K562 (cell line): ENCODE measurements around the gene CDCA4. TPM values are rescaled to one million over a fixed set of nuclear protein-coding genes. Genes with fewer than 3 reads are reported as not detected.

Experiments
- ATAC-seq: fragments of 200-7000 bp; cut with Tn5 transposase; 3 replicates; pipeline ENCODE4 v1.9.1; 2020; ENCODE audit warnings: moderate library complexity
- BruUV-seq: library from RNA; stranded (reverse); fragments of 400-500 nt; replicated peaks from 2 replicates; lab custom pipeline; 2021; lab: Mats Ljungman, UMichigan
- CTCF ChIA-PET: fragments of 300-600 bp; formaldehyde crosslinking; extraction: SDS; loops from one replicate; lab custom pipeline; 2021; ENCODE audit warnings: low intra/inter-chr PET ratio; lab: Yijun Ruan, JAX
- POLR2A ChIA-PET: fragments of 300-600, 350-650 bp; sonication (Branson Sonifier 250); formaldehyde crosslinking; extraction: SDS; loops from one replicate; lab custom pipeline; 2021; ENCODE audit warnings: antibody characterized with exemption, inconsistent platforms; lab: Yijun Ruan, JAX
- DNase-seq, 4 experiments: peaks; one replicate each; pipeline versions ENCODE4 v3.0.0 to v3.0.0-alpha.2; 2011 to 2018; ENCODE audit warnings: low spot score in 3 of 4, mixed read lengths in 3 of 4; ENCODE audit errors: extremely low read depth in 1 of 4
- FAIRE-seq: peaks from 2 replicates; lab custom pipeline; 2011; peaks lifted over from hg19 to GRCh38; lab: Jason Lieb, UNC
- H2AFZ ChIP-seq: 2 replicates; pipeline ENCODE4 v1.6.0; 2011; ENCODE audit warnings: low read depth, low read length, control low read depth, inconsistent platforms
- H3K27ac ChIP-seq: fragments of 200-600 bp; 3 replicates; pipeline ENCODE4 v1.8.0; 2011; ENCODE audit warnings: low read depth, mild to moderate bottlenecking, control low read depth, inconsistent platforms, low read length, moderate library complexity, mixed read lengths; ENCODE audit errors: extremely low read depth
- H3K27me3 ChIP-seq, 2 experiments: fragments of 300-600 bp in 1 of 2; 2 replicates in 1 of 2; 3 replicates in 1 of 2; pipeline versions ENCODE4 v1.6.0 to v1.8.0; 2011; ENCODE audit warnings: inconsistent platforms in 2 of 2, low read length in 2 of 2, mild to moderate bottlenecking in 1 of 2, mixed read lengths in 1 of 2, moderate library complexity in 1 of 2; ENCODE audit not compliant: control insufficient read depth in 2 of 2, insufficient read depth in 2 of 2
- H3K36me3 ChIP-seq: fragments of 300-600 bp; 3 replicates; pipeline ENCODE4 v1.8.0; 2011; ENCODE audit warnings: mild to moderate bottlenecking, low read length, inconsistent platforms; ENCODE audit not compliant: control insufficient read depth, insufficient read depth
- H3K4me1 ChIP-seq, 2 experiments: fragments of 200-600 bp in 1 of 2; replicated peaks in 1 of 2; 2 replicates in 1 of 2; 3 replicates in 1 of 2; pipeline versions ENCODE4 v1.5.1 to v1.8.0; 2011; ENCODE audit warnings: inconsistent platforms in 2 of 2, low read length in 2 of 2, mild to moderate bottlenecking in 1 of 2, mixed read lengths in 1 of 2, moderate library complexity in 1 of 2; ENCODE audit not compliant: control insufficient read depth in 2 of 2, insufficient read depth in 2 of 2
- H3K4me2 ChIP-seq: 2 replicates; pipeline ENCODE4 v1.6.1; 2011; ENCODE audit warnings: low read length, control low read depth, inconsistent platforms, mixed read lengths; ENCODE audit not compliant: insufficient read depth
- H3K4me3 ChIP-seq: fragments of 200-600 bp; sonication (generic), shearing (Covaris generic); 2 replicates; pipeline ENCODE4 v1.5.1; 2016; ENCODE audit warnings: control low read depth, inconsistent platforms
- H3K79me2 ChIP-seq: fragments of 200-600 bp; 3 replicates; pipeline ENCODE4 v1.8.0; 2011; ENCODE audit warnings: low read length, inconsistent platforms; ENCODE audit not compliant: control insufficient read depth, insufficient read depth
- H3K9ac ChIP-seq, 2 experiments: 2 replicates each; pipeline versions ENCODE4 v1.6.0 to v1.6.1; 2011; ENCODE audit warnings: low read depth in 2 of 2, low read length in 2 of 2, control low read depth in 1 of 2, inconsistent platforms in 1 of 2, mild to moderate bottlenecking in 1 of 2, mixed read lengths in 1 of 2; ENCODE audit not compliant: insufficient read depth in 1 of 2
- H3K9me1 ChIP-seq: one replicate; pipeline ENCODE4 v1.6.0; 2011; ENCODE audit warnings: inconsistent platforms, mild to moderate bottlenecking, low read length, moderate library complexity; ENCODE audit not compliant: control insufficient read depth, insufficient read depth
- H3K9me3 ChIP-seq: replicated peaks from 2 replicates; pipeline ENCODE4 v1.5.1; 2011; ENCODE audit warnings: low read depth, low read length, inconsistent platforms; ENCODE audit not compliant: control insufficient read depth, insufficient read depth
- H4K20me1 ChIP-seq: replicated peaks from 2 replicates; pipeline ENCODE4 v1.6.1; 2011; ENCODE audit warnings: low read length, inconsistent platforms, mixed read lengths; ENCODE audit not compliant: control insufficient read depth, insufficient read depth
- CREB1 ChIP-seq, 2 experiments: sonication (generic) in 1 of 2; formaldehyde crosslinking in 1 of 2; IDR thresholded peaks; 2 replicates each; pipeline versions ENCODE4 v1.6.1 to v1.8.0; 2012 to 2022; ENCODE audit warnings: inconsistent platforms in 1 of 2, mild to moderate bottlenecking in 1 of 2, missing genetic modification reagents in 1 of 2, moderate library complexity in 1 of 2
- DDX20 ChIP-seq: fragments of 450-650 bp; IDR thresholded peaks from 2 replicates; pipeline ENCODE4 v1.6.1; 2016; ENCODE audit warnings: missing genetic modification characterization, low read depth, mild to moderate bottlenecking, missing compliant biosample characterization, moderate library complexity
- E2F8 ChIP-seq: fragments of 450-650 bp; IDR thresholded peaks from 2 replicates; pipeline ENCODE4 v1.7.1; 2018; ENCODE audit warnings: mild to moderate bottlenecking, low read depth; ENCODE audit not compliant: partially characterized antibody
- GTF3C2 ChIP-seq: IDR thresholded peaks from 3 replicates; pipeline ENCODE4 v1.6.1; 2011; ENCODE audit warnings: borderline replicate concordance, mild to moderate bottlenecking, moderate library complexity; ENCODE audit not compliant: insufficient read length; ENCODE audit errors: extremely low read depth
- HINFP ChIP-seq: fragments of 450-650 bp; conservative IDR thresholded peaks from 2 replicates; pipeline ENCODE4 v1.6.1; 2016; ENCODE audit warnings: missing genetic modification characterization, low read depth, mild to moderate bottlenecking, control low read depth, missing compliant biosample characterization
- HOXB6 ChIP-seq: fragments of 250-450 bp; sonication (Bioruptor Pico); IDR thresholded peaks from 2 replicates; pipeline ENCODE4 v1.5.1; 2022; ENCODE audit warnings: mild to moderate bottlenecking, borderline replicate concordance
- LARP7 ChIP-seq: fragments of 450-650 bp; IDR thresholded peaks from 2 replicates; pipeline ENCODE4 v1.6.1; 2016
- MITF ChIP-seq: IDR thresholded peaks from 2 replicates; pipeline ENCODE4 v1.6.1; 2014; ENCODE audit warnings: antibody characterized with exemption
- MTA1 ChIP-seq: fragments of 450-650 bp; IDR thresholded peaks from 2 replicates; pipeline ENCODE4 v1.6.1; 2017; ENCODE audit warnings: borderline replicate concordance
- MTA2 ChIP-seq: fragments of 450-650 bp; IDR thresholded peaks from 2 replicates; pipeline ENCODE4 v1.6.1; 2016; ENCODE audit warnings: low read depth
- STAG1 ChIP-seq: sonication (generic); formaldehyde crosslinking; IDR thresholded peaks from 2 replicates; pipeline ENCODE4 v1.5.0; 2020; ENCODE audit warnings: missing genetic modification reagents, borderline replicate concordance
- TCFL5 ChIP-seq: fragments of 250-450 bp; sonication (Bioruptor Pico); conservative IDR thresholded peaks from 2 replicates; pipeline ENCODE4 v1.6.1; 2021; ENCODE audit warnings: mild to moderate bottlenecking, moderate library complexity, matching md5 sums
- WGBS: fragments of 100-300 bp; shearing (Covaris generic); methylation state at CpG from one replicate; pipeline ENCODE4 v1.1.6; 2016; ENCODE audit warnings: low coverage, mixed read lengths; ENCODE audit not compliant: insufficient coverage; ENCODE audit errors: missing lambda C conversion rate; 5-methylcytosine and 5-hydroxymethylcytosine counted together
- in situ Hi-C: fragments of 300-500 bp; cut with MboI; formaldehyde crosslinking; loops from 4 replicates; pipeline ENCODE4 v1.15.0; 2018; ENCODE audit warnings: inconsistent platforms, mixed read lengths
- intact Hi-C: fragments of 100-400 bp; cut with micrococcal nuclease; formaldehyde crosslinking; loops from 2 replicates; pipeline ENCODE4 v1.14.2; 2022
- polyA plus RNA-seq, 8 experiments: library from polyadenylated mRNA; depleted of rRNA in 4 of 8; stranded (reverse) in 5 of 8; unstranded in 3 of 8; fragments of >200 nt; fragmentation: Nextera tagmentation in 2 of 8; fragmentation: Illumina TruSeq in 1 of 8; extraction: Ambion mirVana in 2 of 8; extraction: Trizol in 1 of 8; gene quantifications; 2 replicates each; pipeline versions ENCODE4 v1.2.1 to v1.2.3, GENCODE V29; 2011 to 2014; ENCODE audit warnings: inconsistent platforms in 1 of 8, missing spikeins in 1 of 8
- total RNA-seq, 7 experiments: library from RNA; depleted of rRNA in 6 of 7; stranded (reverse); fragments of >200 nt in 6 of 7; fragmentation: Illumina TruSeq in 2 of 7; extraction: Trizol in 2 of 7; gene quantifications; 2 replicates each; pipeline versions ENCODE4 v1.2.1 to v1.2.3, GENCODE V29; 2011 to 2021; ENCODE audit warnings: low replicate concordance in 1 of 7

CDCA4 gene
- total and polyA plus RNA-seq, 9 of the 15 experiments (the other 6 are each of a cell fraction or from before 2014, with no cell fraction given) = 6.6 to 44.2 (median 23.0) TPM

GRCh38 chr14:105018414-105018813 lies 2.5 kb downstream of the CDCA4 start:
- intact Hi-C loops (loop anchor here (5.0 kb wide), 1 partner anchor 41 kb away; the partner anchor contains the start of gene AHNAK2), in situ Hi-C loops (no loop called here)
- H3K79me2 ChIP-seq = peaks cover 87% of the 10 kb centered on the region
- DNase-seq = no peak
- CTCF ChIA-PET = interaction anchor here (0.6 kb wide), 1 partner anchor 125 kb away, joined by 6 read pairs; no protein-coding TSS in a partner anchor
- no peak overlapping the region; the same call in 1 of the 2 replicates for H3K4me3 ChIP-seq
- H3K27me3 ChIP-seq = no peaks in the 10 kb centered on the region
- no peak overlapping the region; a peak in 1 of 4 replicates for H3K9ac ChIP-seq
- peaks cover 4% of the 10 kb centered on the region for H3K9me1 ChIP-seq
- H3K36me3 ChIP-seq = peaks cover 27% of the 10 kb centered on the region; the same call in 2 of the 3 replicates
- H2AFZ ChIP-seq = no peak overlapping the region
- no peak for TF ChIP-seq TCFL5 (CRISPR knock-in tag)
- no peak for TF ChIP-seq HINFP (tag)
- no peak for TF ChIP-seq DDX20 (tag)
- no peak for TF ChIP-seq LARP7
- TF ChIP-seq MTA1 = no peak
- TF ChIP-seq MTA2 = no peak
- no peak for TF ChIP-seq HOXB6 (CRISPR knock-in tag)
- no peak for TF ChIP-seq GTF3C2
- TF ChIP-seq CREB1 (IDR thresholded peaks at IDR 0.05) = no peak
- no peak for TF ChIP-seq CREB1 (CRISPR knock-in tag; IDR thresholded peaks at IDR 0.05)
- TF ChIP-seq E2F8 = no peak
- no peak for TF ChIP-seq STAG1 (CRISPR knock-in tag)
- TF ChIP-seq MITF = no peak
- peaks cover 39% of the 10 kb centered on the region for H4K20me1 ChIP-seq
- no peak for FAIRE-seq
- no peak for ATAC-seq
- no peaks in the 10 kb centered on the region for H3K9me3 ChIP-seq
- no TSS peak for BruUV-seq
- peak overlapping the region; percentile 37 for H3K4me2 ChIP-seq
- 55% methylated on average over 4 of the region's 4 CpGs for WGBS
- H3K4me1 ChIP-seq = peaks cover 37 to 40% of the 10 kb centered on the region in 2 experiments
- POLR2A ChIA-PET = interaction anchor here (0.7 to 2.9 kb wide), 5 partner anchors 8 to 52 kb away, joined by 3 to 16 read pairs (median 7); no protein-coding TSS in a partner anchor
- H3K27ac ChIP-seq = no peak overlapping the region
